Psoas muscle (tissue), 8 donors: ENCODE measurements around the gene CD226. TPM values are rescaled to one million over a fixed set of nuclear protein-coding genes. Genes with fewer than 3 reads are reported as not detected.
"Not testable (repeated sequence)": the region's sequence is repeated elsewhere in the genome, so short reads cannot be mapped to it uniquely, and the experiment has no call there.

ENCODE experiments used
- ATAC-seq, 4 donors: fragments of 200-7000 bp; cut with Tn5 transposase; one replicate each; pipeline ENCODE4 v1.9.1; 2020; ENCODE audit warnings: moderate library complexity in 3 of 4, mild to moderate bottlenecking in 2 of 4
- DNase-seq, 2 donors: peaks; one replicate each; pipeline ENCODE4 v3.0.0-alpha.2; 2020
- H3K27ac ChIP-seq: fragments of 200-600 bp; one replicate; pipeline ENCODE4 v1.8.0; 2022
- H3K27me3 ChIP-seq, 3 donors: fragments of 200-600 bp in 1 of 3; one replicate each; pipeline versions ENCODE4 v1.6.1 to v1.8.0; 2013 to 2022; ENCODE audit warnings: low read length in 2 of 3, mild to moderate bottlenecking in 2 of 3, moderate library complexity in 1 of 3; ENCODE audit not compliant: insufficient read depth in 3 of 3
- H3K36me3 ChIP-seq, 2 donors: fragments of 200-600 bp in 1 of 2; one replicate each; pipeline versions ENCODE4 v1.6.1 to v1.8.0; 2013 to 2022; ENCODE audit warnings: low read depth in 1 of 2, mild to moderate bottlenecking in 1 of 2, moderate library complexity in 1 of 2; ENCODE audit not compliant: insufficient read depth in 1 of 2
- H3K4me1 ChIP-seq: fragments of 200-600 bp; one replicate; pipeline ENCODE4 v1.8.0; 2022
- H3K4me3 ChIP-seq: fragments of 200-600 bp; one replicate; pipeline ENCODE4 v1.8.0; 2022; ENCODE audit warnings: mild to moderate bottlenecking
- H3K9me3 ChIP-seq: fragments of 200-600 bp; one replicate; pipeline ENCODE4 v1.8.0; 2022
- CTCF ChIP-seq: fragments of 200-600 bp; IDR thresholded peaks from one replicate; pipeline ENCODE4 v1.8.0; 2022; ENCODE audit warnings: antibody characterized with exemption
- WGBS, 3 donors: extraction: QIAGEN DNeasy Blood & Tissue Kit; methylation state at CpG; one replicate each; pipeline versions ENCODE4 v1.1.6 to v1.1.7; 2013; 5-methylcytosine and 5-hydroxymethylcytosine counted together
- intact Hi-C, 2 donors: fragments of 100-400 bp; cut with DNase I; formaldehyde crosslinking; loops; one replicate each; pipeline versions ENCODE4 v1.11.0 to v1.14.2; 2022
- polyA plus RNA-seq, 3 donors: library from polyadenylated mRNA; stranded (reverse); fragments of 200-250 nt; gene quantifications; one replicate each; pipeline ENCODE4 v1.2.3, GENCODE V29; 2013
- total RNA-seq, 4 donors: library from RNA; stranded (reverse); fragmentation: NEBNext Ultra II Directional in 2 of 4; extraction: Animal tissue kit (Norgen Biotek cat#: 25700) in 2 of 4; gene quantifications; one replicate each; pipeline versions ENCODE4 v1.2.1 to v1.2.4, GENCODE V29; 2021 to 2023
- donor health status: healthy with polysubstance abuse.
- donor health status: DM: no; HTN: no; CAD: no; lungs with moderate emphysema.
- donor health status: Bipolar disorder and iron deficiency.
- donor health status: healthy.
- donor health status: DM: yes; HTN: yes; CAD: no.
- donor health status: DM: no; HTN: no; CAD: no.
- donor health status: DM: no; HTN: no; CAD: no.
- donor health status: DM: yes; HTN: yes; CAD: no.

The CD226 gene
- total and polyA plus RNA-seq, 7 donors: 0.06 to 1.8 (median 0.27) TPM

GRCh38 chr18:69838003-69838402, 109.7 kb downstream of the CD226 start:
- no peak for DNase-seq
- Histone ChIP-seq H3K4me3 (no peak overlapping the region), H3K9me3 (no peaks in the 10 kb centered on the region), H3K4me1 (no peaks in the 10 kb centered on the region), H3K27me3 (no peaks in the 10 kb centered on the region), H3K27ac (no peak overlapping the region), H3K36me3 (no peaks in the 10 kb centered on the region)
- no peak for TF ChIP-seq CTCF
- intact Hi-C loops: no loop called here
- 98 to 99% (median 98%) methylated on average over 1 of the region's 1 CpG for WGBS, 3 donors
- no peak for ATAC-seq

GRCh38 chr18:69834980-69835379, 112.7 kb downstream of the CD226 start:
- DNase-seq, H3K4me1 ChIP-seq, H3K9me3 ChIP-seq, ATAC-seq, H3K27me3 ChIP-seq, H3K27ac ChIP-seq, intact Hi-C loops, H3K4me3 ChIP-seq, H3K36me3 ChIP-seq: not testable (repeated sequence)
- WGBS, 3 donors: 94 to 96% (median 94%) methylated on average over 12 of the region's 12 CpGs

- no peak overlapping the region for H3K27ac ChIP-seq
- WGBS, 3 donors: 85 to 93% (median 87%) methylated on average over 1 of the region's 1 CpG
- no peak for TF ChIP-seq CTCF
- H3K9me3 ChIP-seq: no peaks in the 10 kb centered on the region
- intact Hi-C loops: no loop called here
- no peak overlapping the region for H3K4me3 ChIP-seq
- DNase-seq: no peak
- no peaks in the 10 kb centered on the region for H3K27me3 ChIP-seq
- no peak for ATAC-seq
- no peaks in the 10 kb centered on the region for H3K36me3 ChIP-seq
- no peaks in the 10 kb centered on the region for H3K4me1 ChIP-seq
Observed at GRCh38 chr18:69830189-69830588, 117.5 kb downstream of the CD226 start.

- DNase-seq: no peak
- no peak for TF ChIP-seq CTCF
- Histone ChIP-seq H3K36me3 (no peaks in the 10 kb centered on the region), H3K4me3 (no peak overlapping the region), H3K4me1 (no peaks in the 10 kb centered on the region), H3K27me3 (no peaks in the 10 kb centered on the region), H3K9me3 (no peaks in the 10 kb centered on the region), H3K27ac (no peak overlapping the region)
- ATAC-seq: no peak
- WGBS, 3 donors: 96 to 98% (median 97%) methylated on average over 4 of the region's 4 CpGs
- intact Hi-C loops: no loop called here
Observed at GRCh38 chr18:69820538-69820937, 127.1 kb downstream of the CD226 start.

- DNase-seq: no peak
- H3K4me3 ChIP-seq: no peak overlapping the region
- no peak for TF ChIP-seq CTCF
- no peaks in the 10 kb centered on the region for H3K36me3 ChIP-seq
- intact Hi-C loops: no loop called here
- no peaks in the 10 kb centered on the region for H3K4me1 ChIP-seq
- no peak for ATAC-seq
- no peak overlapping the region for H3K27ac ChIP-seq
- no peaks in the 10 kb centered on the region for H3K27me3 ChIP-seq
- no peaks in the 10 kb centered on the region for H3K9me3 ChIP-seq
- WGBS, 3 donors: 61 to 67% (median 64%) methylated on average over 2 of the region's 2 CpGs
Observed at GRCh38 chr18:69819460-69819859, 128.2 kb downstream of the CD226 start.
